Measurements from ENCODE around the gene TLK2.
"Not testable (repeated sequence)": the region's sequence is repeated elsewhere in the genome, so short reads cannot be mapped to it uniquely, and the experiment has no call there.

The TLK2 gene

GRCh38 chr17:62490990-62491389 lies 12.4 kb downstream of the TLK2 start:
- not testable (repeated sequence) for DNase-seq

GRCh38 chr17:62493049-62493655 lies 14.5 kb downstream of the TLK2 start:
- DNase-seq, result not testable (repeated sequence)

- DNase-seq, result not testable (repeated sequence)
Measured at GRCh38 chr17:62494073-62494472, 15.4 kb downstream of the TLK2 start.

GRCh38 chr17:62496344-62496743 lies 17.7 kb downstream of the TLK2 start:
- DNase-seq, result not testable (repeated sequence)

GRCh38 chr17:62498796-62499195 lies 20.2 kb downstream of the TLK2 start:
- DNase-seq, result peak; percentile 16

- DNase-seq, result not testable (repeated sequence)
Measured at GRCh38 chr17:62500463-62500862, 21.8 kb downstream of the TLK2 start.

- DNase-seq, result not testable (repeated sequence)
Measured at GRCh38 chr17:62504857-62505256, 26.2 kb downstream of the TLK2 start.

GRCh38 chr17:62507191-62507836 lies 28.7 kb downstream of the TLK2 start:
- not testable (repeated sequence) for DNase-seq

- not testable (repeated sequence) for DNase-seq
Measured at GRCh38 chr17:62510247-62510819, 31.7 kb downstream of the TLK2 start.

GRCh38 chr17:62511014-62511413 lies 32.4 kb downstream of the TLK2 start:
- not testable (repeated sequence) for DNase-seq

GRCh38 chr17:62516376-62516775 lies 37.8 kb downstream of the TLK2 start:
- not testable (repeated sequence) for DNase-seq

- DNase-seq, result not testable (repeated sequence)
Measured at GRCh38 chr17:62521295-62521694, 42.7 kb downstream of the TLK2 start.

- not testable (repeated sequence) for DNase-seq
Measured at GRCh38 chr17:62524077-62524476, 45.5 kb downstream of the TLK2 start.

GRCh38 chr17:62525317-62525716 lies 46.7 kb downstream of the TLK2 start:
- DNase-seq, result peak; percentile 71

GRCh38 chr17:62530936-62531335 lies 52.3 kb downstream of the TLK2 start:
- DNase-seq, result not testable (repeated sequence)

- not testable (repeated sequence) for DNase-seq
Measured at GRCh38 chr17:62536557-62536956, 57.9 kb downstream of the TLK2 start.

- DNase-seq, result not testable (repeated sequence)
Measured at GRCh38 chr17:62541073-62541472, 62.4 kb downstream of the TLK2 start.

GRCh38 chr17:62543278-62543775 lies 64.7 kb downstream of the TLK2 start:
- not testable (repeated sequence) for DNase-seq

- DNase-seq, result not testable (repeated sequence)
Measured at GRCh38 chr17:62546066-62546465, 67.4 kb downstream of the TLK2 start.

- DNase-seq, result peak; percentile 53
Measured at GRCh38 chr17:62552851-62553659, 74.4 kb downstream of the TLK2 start.

- DNase-seq, result not testable (repeated sequence)
Measured at GRCh38 chr17:62557532-62557931, 78.9 kb downstream of the TLK2 start.

- not testable (repeated sequence) for DNase-seq
Measured at GRCh38 chr17:62558941-62559340, 80.3 kb downstream of the TLK2 start.

GRCh38 chr17:62560971-62561370 lies 82.3 kb downstream of the TLK2 start:
- DNase-seq, result not testable (repeated sequence)

Measured in fibroblast of skin of back (primary cell).